NCI-H2196 treated with DMSO at 0.1 percent for 48 hours (cell line): Measurements from ENCODE around the gene SLC16A12.

Experiments
- DNase-seq: peaks from one replicate; lab custom pipeline; 2025; ENCODE audit not compliant: unreplicated experiment; lab: John Stamatoyannopoulos, UW

SLC16A12 gene

DNA sequence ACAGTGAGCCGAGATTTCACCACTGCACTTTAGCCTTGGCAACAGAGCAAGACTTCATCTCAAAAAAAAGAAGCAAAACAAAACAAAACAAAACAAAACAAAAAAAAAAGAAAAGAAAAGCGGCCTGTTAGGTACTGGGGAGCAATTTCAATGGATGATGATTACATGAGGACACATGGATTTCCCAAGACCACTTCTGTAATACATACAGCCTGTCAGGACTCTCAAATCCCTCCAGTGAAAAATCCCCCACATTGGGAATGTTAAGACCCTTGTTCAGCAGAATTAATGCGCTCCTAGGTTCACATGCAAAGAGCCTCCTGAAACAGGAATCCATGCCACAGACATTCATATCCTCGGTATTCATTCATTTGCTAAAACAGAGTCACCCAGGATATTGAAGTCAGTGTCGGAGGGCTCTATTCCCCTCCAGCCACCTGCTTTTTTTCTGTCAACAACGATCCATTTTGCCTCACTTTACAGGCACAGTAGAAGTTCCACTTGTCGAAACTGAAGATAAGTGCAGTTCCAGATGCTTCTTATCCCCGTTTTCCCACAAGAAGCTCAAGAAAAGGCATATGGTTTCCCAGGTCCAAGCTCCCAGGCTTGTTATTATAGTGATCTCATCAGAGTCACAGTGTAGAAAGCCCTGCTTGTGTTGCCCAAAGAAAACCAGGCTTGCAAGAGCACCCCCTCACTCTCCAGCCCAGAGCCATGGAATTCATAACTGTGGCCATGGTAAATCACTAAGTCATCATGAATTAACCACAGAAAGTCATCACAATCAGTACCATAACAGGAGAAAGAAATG, 20.2 kb downstream of the SLC16A12 start:
- DNase-seq = no peak

DNA sequence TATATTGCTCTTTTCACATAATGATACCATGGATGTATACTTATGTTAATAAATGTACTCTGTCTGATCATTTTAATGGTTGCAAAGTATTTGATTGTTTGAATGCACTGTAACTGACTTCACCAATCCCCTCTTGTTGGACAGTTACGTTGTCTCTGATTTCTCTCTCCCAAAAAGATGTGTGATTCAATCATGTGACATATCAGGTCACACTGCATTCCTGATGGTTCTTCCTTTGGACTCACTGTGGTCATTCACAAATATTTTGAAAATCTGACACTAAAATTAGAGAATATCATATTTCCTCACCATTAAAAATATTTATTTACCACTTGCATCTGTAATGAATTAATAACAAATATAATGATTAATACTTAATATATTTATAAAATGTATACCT, 22.2 kb downstream of the SLC16A12 start:
- no peak for DNase-seq

DNA sequence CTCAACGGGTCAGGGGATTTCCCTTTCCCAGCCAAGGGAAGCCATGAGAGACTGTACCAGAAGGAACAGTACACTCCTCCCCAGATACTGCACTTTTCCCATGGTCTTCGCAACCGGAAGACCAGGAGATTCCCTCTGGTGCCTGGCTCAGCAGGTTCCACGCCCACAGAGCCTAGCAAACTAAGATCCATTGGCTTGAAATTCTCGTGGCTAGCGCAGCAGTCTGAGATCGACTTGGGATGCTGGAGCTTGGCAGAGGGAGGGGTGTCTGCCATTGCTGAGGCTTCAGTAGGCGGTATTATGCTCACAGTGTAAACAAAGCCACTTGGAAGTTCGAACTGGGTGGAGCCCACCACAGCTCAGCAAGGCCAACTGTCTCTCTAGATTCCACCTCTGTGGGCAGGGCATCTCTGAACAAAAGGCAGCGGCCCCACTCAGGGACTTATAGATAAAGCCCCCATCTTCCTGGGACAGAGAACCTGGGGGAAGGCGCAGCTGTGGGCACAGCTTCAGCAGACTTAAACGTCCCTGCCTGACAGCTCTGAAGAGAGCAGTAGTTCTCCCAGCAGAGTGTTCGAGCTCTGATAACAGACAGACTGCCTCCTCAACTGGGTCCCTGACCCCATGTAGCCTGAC, 29.6 kb downstream of the SLC16A12 start:
- DNase-seq = no peak

- DNase-seq = no peak
Observed at GRCh38 chr10:89504691-89505090, 30.7 kb downstream of the SLC16A12 start.

GRCh38 chr10:89503652-89504370, 31.6 kb downstream of the SLC16A12 start:
- DNase-seq = no peak

GRCh38 chr10:89503151-89503550, 32.2 kb downstream of the SLC16A12 start:
- no peak for DNase-seq

DNA sequence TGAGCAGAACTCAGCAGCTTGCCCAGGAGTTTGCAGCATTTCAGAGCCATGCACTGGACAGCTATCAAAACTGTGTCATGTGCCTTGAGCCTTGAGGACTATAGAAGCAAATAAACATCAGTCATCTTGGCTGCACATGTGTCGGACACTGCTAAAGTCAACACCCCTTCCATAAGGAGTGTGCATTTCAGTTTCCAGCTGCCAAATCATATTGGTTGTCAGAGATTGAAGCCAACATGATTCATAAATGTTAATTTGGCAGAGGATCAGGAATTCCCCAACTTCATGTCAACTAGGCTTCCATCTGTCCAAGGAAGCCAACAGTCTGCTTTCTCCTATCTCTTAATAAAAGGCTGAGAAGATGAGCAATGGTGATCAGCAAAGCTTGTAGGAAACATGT, 32.8 kb downstream of the SLC16A12 start:
- DNase-seq = no peak

GRCh38 chr10:89494575-89494974, 40.8 kb downstream of the SLC16A12 start:
- DNase-seq = no peak

- DNase-seq = no peak
Observed at GRCh38 chr10:89494068-89494467, 41.3 kb downstream of the SLC16A12 start.

GRCh38 chr10:89491932-89492331, 43.5 kb downstream of the SLC16A12 start:
- DNase-seq = no peak

DNA sequence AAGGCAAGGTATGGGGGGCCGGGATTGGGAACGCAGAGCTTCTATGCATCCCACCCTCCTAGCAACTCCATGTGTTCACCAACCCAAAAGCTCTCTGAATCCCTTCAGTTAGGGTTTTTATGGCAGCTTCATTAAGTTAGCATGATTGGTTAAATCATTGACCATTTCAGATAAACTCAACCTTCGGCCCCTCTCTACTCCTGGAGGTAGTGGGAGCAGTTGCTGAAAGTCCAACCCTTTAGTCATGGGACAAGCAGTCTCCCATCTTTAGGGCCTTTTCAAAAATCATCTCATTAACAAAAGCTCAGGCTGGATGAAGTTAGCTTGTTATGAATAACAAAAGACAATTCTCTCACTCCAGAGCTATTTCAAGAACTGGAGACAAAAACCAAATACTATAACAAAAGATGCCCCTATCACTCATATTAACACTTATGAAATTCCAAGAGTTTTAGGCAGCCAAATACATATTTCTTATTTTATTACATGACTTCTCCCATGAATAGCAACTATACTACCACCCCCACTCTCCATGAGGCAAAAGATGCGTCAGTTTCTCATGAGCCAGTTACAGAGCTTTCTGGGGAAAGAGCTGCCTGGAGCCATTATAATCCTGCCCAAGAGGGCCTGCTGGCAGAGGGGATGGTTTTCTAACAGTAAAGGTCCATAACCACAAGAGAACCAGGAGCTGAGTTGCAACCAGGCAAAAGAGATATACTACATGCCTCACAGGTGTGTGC, 44.6 kb downstream of the SLC16A12 start:
- DNase-seq = no peak

DNA sequence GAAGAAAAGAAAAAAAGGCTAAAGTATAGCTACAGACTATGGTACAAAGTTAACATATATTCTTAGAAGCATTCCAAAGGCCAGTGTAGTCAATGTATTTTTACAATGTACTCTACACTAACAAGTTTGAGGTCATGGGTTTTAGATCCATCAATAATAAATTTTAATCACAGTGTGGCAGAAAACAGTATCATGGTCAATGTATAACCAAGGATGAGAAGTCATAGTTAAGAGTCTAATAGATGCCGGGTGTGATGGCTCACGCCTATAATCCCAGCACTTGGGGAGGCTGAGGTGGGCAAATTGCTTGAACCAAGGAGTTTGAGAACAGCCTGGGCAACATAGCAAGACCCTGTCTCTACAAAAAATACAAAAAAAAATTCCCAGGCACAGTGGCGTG, 53.1 kb downstream of the SLC16A12 start:
- no peak for DNase-seq

- no peak for DNase-seq
Observed at GRCh38 chr10:89481662-89482061, 53.7 kb downstream of the SLC16A12 start.

- DNase-seq = no peak
Observed at GRCh38 chr10:89479771-89480446, 55.5 kb downstream of the SLC16A12 start.

- no peak for DNase-seq
Observed at GRCh38 chr10:89478739-89479654, 56.4 kb downstream of the SLC16A12 start.

GRCh38 chr10:89478085-89478738, 57.2 kb downstream of the SLC16A12 start:
- no peak for DNase-seq

- DNase-seq = no peak
Observed at GRCh38 chr10:89476150-89476549, 59.2 kb downstream of the SLC16A12 start.

GRCh38 chr10:89475591-89475998, 59.8 kb downstream of the SLC16A12 start:
- DNase-seq = no peak

DNA sequence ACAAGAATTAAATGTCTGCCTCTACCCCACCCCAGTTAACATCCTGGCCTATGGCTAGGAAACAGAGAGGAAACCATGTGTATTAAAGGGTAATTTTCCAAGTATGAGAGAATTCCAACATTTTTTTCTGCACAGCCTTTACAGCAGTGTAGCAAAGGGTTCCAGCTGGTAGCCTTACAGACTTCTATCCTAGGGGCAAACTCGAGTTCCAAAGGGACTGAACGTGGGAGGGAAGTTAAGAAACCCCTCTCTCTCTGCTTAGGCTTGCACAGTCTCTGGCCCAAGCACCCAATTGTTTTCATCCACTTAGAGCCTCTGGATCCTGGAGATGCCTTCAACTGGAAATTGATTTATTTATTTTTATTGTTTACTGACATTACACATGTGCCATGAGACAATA, 60.3 kb downstream of the SLC16A12 start:
- DNase-seq = no peak
